Measurements from ENCODE around the gene TSSK3.

TSSK3 gene

GRCh38 chr1:32362474-32363313 lies at the start of gene TSSK3, which contains the start of gene FAM229A:
TSS of gene TSSK3 (plus strand) at chr1:32362539. CDS start at chr1:32362702, 163 bp downstream.
TSS of gene FAM229A (minus strand) at chr1:32362485. CDS start at chr1:32362091, 394 bp downstream.
- DNase-seq (ENCODE audit: low read depth) = no peak

DNA sequence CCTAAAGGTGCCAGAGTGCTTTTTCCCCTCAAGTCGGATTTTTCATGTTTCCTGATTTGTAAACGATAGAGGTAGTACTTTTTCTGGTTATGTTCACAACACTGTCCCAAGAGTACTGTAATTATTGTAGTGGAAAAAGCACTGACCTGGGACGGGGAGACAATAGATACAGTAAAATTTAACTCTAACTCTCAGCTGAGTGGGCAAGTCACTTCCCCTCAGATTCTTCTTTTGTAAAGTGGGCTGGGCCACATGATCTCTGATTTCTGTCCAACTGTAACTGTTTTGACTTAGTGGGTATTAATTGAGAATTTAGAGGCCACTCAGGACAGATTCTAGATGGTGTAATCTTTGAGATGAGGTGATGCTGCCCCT lies 45.4 kb upstream of the TSSK3 start:
- no peak for DNase-seq (ENCODE audit: low read depth)

- no peak for DNase-seq (ENCODE audit: low read depth)
Measured at GRCh38 chr1:32318127-32318869, 44.0 kb upstream of the TSSK3 start.

DNA sequence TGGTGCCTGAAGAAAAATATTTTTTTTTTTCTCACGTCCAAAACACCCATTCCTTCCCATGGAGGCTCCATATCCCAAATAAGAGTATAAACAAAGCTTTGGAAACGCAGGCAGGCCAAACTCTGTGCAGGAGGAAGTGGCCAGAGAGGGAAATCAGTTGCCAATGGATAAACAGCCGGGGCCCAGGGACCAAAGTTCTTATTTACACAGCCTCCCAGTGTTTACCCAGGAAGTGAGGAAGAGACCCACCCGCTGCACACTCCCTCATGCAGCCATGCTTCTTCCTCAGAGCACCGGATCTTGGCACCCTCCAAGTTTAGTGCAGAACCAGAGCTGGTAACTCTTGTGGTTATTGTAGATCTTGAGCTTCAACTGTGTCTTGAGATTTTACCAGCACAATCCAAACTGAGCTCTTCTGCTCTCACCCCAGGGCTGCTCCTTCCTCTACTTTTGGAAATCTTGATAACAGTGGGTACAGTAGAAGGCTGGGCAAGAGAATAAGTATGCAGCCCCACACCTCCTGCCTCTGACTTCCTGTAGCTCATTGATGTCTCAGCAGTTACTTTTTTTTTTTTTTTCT lies 40.5 kb upstream of the TSSK3 start:
- no peak for DNase-seq (ENCODE audit: low read depth)

- DNase-seq (ENCODE audit: low read depth) = no peak
Measured at GRCh38 chr1:32327204-32327603, 35.1 kb upstream of the TSSK3 start.

- no peak for DNase-seq (ENCODE audit: low read depth)
Measured at GRCh38 chr1:32329931-32330466, 32.3 kb upstream of the TSSK3 start.

DNA sequence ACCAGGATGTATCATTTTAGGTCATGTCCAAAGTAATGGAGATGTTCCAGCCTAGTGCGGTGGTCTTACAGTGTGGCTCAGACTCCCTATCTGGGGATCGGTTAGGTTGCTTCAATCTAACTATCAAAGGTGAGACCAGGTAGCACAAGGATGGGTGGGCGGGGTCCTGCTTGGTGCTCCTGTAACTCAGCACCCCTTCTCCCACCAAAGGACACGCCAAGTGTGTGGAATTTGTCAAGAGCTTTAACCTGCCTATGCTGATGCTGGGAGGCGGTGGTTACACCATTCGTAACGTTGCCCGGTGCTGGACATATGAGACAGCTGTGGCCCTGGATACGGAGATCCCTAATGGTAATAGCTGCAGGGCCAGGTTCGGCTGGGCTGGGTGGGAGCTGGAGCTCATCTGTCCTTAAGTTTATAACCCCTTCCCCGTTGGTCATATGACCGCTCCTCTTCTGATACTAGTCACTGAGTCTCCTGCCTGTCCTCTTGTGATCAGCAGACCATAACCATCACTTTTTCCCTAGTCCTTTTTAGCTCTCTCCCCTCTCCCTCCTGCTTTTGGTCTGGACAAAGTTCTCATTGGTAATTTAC lies 31.7 kb upstream of the TSSK3 start:
- DNase-seq (ENCODE audit: low read depth) = no peak

DNA sequence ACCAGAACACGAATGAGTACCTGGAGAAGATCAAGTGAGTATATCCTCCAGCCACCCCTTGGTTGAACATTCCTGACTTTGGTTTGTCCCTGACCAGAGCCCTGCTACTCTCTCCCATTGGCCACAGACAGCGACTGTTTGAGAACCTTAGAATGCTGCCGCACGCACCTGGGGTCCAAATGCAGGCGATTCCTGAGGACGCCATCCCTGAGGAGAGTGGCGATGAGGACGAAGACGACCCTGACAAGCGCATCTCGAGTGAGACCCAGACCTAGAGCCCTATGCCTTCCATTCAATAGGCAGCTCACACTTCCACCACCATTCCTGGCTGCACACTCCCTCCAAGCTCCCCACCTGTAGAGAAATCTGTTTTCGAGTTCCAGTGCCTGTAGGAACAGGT lies 30.8 kb upstream of the TSSK3 start:
- no peak for DNase-seq (ENCODE audit: low read depth)

DNA sequence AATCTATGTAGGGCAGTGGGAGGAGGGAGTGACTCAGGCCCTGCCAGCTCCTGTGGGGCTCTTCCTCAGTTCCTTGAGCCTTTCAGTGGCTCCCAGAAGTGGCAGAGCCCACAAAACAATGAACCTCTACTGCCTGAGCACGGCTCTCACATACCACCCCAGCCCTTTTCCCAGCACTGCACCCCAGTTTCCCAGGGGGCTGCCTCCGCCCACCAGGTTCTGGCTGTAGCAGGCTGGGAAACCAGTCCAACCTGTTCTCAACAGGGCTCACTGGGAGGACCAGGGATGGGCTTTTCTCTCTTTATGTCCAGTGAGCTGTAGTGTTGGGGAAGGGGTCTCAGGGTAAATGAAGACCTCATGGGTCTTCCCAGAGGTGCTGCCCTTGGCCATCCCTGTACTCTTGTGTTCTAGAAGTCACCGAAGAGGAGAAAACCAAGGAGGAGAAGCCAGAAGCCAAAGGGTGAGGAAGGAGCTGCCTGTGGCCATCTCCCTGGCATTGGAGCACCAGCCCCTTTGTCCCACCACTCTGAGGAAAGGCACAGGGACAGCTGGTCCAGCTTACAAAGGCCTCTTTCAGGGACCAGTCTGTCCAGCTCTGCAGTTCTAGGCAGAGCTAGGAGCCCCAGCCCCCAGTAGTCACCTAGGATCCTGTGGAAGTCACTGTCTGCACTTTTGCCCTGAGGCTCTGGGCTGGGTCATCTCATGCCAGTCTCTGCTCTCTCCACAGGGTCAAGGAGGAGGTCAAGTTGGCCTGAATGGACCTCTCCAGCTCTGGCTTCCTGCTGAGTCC lies 29.9 kb upstream of the TSSK3 start:
- DNase-seq (ENCODE audit: low read depth) = no peak

DNA sequence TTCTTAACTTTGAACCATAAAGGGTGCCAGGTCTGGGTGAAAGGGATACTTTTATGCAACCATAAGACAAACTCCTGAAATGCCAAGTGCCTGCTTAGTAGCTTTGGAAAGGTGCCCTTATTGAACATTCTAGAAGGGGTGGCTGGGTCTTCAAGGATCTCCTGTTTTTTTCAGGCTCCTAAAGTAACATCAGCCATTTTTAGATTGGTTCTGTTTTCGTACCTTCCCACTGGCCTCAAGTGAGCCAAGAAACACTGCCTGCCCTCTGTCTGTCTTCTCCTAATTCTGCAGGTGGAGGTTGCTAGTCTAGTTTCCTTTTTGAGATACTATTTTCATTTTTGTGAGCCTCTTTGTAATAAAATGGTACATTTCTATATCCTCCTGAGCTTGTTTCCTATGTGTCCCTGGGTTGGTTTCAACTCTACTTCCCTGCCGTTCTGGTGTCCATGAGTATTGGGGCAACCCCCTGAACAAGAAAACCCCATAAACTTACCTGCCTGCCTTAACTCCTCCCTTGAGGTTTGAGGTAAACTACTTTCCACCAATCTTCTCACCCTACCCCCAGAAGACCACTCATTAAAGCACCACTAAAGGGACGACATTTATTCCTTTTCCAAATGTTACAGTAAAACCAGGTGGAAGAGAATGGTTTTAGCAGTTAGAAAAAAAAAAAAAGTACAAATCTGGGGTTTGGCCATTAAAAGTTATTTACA lies 28.9 kb upstream of the TSSK3 start:
- DNase-seq (ENCODE audit: low read depth) = no peak

GRCh38 chr1:32334274-32334861 lies 28.0 kb upstream of the TSSK3 start:
- no peak for DNase-seq (ENCODE audit: low read depth)

- no peak for DNase-seq (ENCODE audit: low read depth)
Measured at GRCh38 chr1:32334864-32335534, 27.3 kb upstream of the TSSK3 start.

DNA sequence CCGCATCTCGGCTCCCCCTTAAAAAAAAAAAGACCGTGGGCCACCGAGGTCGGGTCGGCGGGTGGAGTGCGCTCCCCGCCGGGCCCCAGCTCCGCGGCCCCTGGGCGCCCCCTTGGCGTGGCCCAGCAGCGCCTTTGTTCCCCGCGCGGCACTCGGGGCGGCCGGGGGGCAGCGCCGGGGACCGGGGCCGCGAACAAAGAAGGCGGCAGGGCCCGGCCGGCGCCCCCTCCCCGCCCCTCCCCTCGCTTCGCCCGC lies 26.9 kb upstream of the TSSK3 start:
- DNase-seq (ENCODE audit: low read depth) = no peak

DNA sequence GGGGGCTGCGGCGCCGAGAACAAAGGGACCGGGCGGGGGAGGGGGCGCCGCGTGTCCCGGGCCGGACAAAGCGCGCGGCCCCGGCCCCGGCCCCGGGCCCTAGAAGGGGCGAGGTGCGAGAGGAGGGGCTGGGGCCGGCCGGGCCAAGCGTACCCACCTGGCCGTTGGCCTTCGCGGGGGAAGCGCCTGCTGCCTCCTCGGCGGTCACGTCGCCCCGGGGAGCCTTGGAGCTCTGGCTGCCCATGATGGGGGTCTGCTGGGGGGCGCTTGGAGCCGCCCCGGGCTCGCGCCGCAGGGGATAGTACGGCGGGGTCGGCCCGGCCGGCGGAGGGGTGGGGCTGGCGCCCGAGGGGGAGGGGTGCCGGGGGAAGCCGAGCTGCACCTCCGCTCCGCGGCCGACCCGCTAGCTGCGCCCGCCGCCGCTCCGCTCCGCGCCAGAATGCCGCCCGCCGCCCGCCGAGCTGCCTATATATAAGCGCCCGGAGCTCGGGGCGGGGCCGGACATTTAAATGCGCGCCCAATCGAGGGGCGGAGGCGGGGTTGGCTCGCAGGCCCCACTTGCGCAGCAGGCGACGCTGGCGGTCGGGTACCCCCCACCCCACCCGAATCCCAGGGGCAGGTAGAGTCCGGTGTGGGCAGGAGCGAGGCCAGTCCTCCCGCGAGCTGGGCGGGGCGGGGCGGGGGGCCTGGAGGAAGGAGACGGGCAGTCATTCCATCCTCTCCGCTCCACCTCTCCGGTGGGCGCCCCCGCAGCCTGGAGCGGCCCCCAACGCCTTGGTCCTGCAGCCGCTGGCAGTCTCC lies 26.3 kb upstream of the TSSK3 start, which contains the start of gene MARCKSL1:
Gene MARCKSL1, minus strand, starts transcription at position 444 of the 801 bp plus-strand sequence. Its CDS starts 200 bp downstream, at position 244.
- peak; percentile 56 for DNase-seq (ENCODE audit: low read depth)

- no peak for DNase-seq (ENCODE audit: low read depth)
Measured at GRCh38 chr1:32336591-32336932, 25.8 kb upstream of the TSSK3 start.

DNA sequence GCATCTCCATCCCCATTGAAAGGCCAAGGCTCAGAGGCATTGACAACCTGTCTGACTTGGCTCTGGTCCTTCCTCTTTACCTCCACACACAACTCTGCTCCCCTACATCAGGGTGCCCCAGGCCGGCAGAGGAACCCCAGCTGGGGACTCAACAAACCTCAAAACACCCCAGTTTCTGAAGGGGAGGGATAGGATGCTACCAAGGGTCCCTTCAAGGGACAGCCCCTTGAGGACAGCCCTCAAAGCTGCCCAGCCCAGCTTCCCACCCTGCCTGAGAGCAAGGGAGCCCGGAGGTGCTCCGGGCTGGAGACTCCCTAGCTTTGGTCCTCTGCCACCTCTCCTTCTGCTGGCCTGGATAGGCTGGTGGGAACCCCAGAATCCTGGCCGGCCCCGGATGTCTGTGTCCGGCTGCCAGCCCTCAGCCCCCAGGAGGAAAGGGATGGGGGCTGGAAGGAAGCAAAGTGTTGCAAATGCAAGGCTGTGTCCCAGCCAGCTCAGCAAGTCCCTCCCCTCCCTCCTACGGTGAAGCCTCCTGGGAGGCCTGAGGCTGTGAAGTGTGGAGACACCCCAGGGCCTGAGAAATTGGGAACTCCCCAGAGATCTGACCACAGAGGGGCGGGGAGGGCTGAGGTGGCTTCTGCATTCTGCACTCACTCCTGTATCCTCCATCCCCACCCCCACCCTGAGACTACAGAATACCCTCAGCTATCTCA lies 25.2 kb upstream of the TSSK3 start:
- DNase-seq (ENCODE audit: low read depth) = peak; percentile 40

- no peak for DNase-seq (ENCODE audit: low read depth)
Measured at GRCh38 chr1:32337855-32338636, 24.3 kb upstream of the TSSK3 start.

DNA sequence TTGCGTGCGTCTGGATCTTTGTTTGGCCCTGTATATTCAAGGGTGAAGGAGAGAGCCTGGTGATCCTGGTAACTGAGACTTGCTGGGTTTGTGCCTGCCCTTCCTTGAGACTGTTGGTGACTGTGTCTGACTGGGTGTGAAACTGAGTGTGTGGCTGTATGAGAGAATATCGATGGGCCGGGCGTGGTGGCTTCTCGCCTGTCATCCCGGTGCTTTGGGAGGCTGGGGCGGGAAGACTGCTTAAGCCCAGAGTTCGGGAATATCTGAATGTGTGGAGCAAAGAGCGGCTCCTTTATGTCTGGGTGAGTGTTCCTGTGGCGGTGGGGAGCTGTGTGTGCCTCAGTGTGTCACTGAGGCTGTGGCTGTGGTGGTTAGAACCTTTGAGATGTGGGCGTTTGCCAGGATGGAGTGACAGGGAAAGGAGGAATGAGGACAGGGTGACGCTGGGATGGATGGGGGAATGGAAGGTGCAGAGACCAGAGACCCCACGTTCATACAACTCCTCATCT lies 23.6 kb upstream of the TSSK3 start:
- DNase-seq (ENCODE audit: low read depth) = no peak
